NCI-H146 treated with DMSO at 0.1 percent for 48 hours (cell line): ENCODE results near the gene RGCC.
"Not testable (repeated sequence)": the region's sequence is repeated elsewhere in the genome, so short reads cannot be mapped to it uniquely, and the experiment has no call there.

Source experiments
- DNase-seq: peaks from one replicate; lab custom pipeline; 2025; ENCODE audit not compliant: unreplicated experiment; lab: John Stamatoyannopoulos, UW

RGCC gene

GRCh38 chr13:41456768-41457588 lies at the start of gene RGCC:
RGCC (plus strand) TSS chr13:41457550; CDS start chr13:41457708, 158 bp downstream.
- no peak for DNase-seq

GRCh38 chr13:41408121-41408520 lies 49.2 kb upstream of the RGCC start:
- DNase-seq = no peak

GRCh38 chr13:41408746-41409145 lies 48.6 kb upstream of the RGCC start:
- no peak for DNase-seq

- DNase-seq = no peak
Observed at GRCh38 chr13:41409611-41410010, 47.7 kb upstream of the RGCC start.

- no peak for DNase-seq
Observed at GRCh38 chr13:41411060-41411459, 46.3 kb upstream of the RGCC start.

GRCh38 chr13:41411522-41411921 lies 45.8 kb upstream of the RGCC start:
- no peak for DNase-seq

GRCh38 chr13:41413872-41414271 lies 43.5 kb upstream of the RGCC start:
- DNase-seq = no peak

- DNase-seq = no peak
Observed at GRCh38 chr13:41416276-41416675, 41.1 kb upstream of the RGCC start.

- DNase-seq = no peak
Observed at GRCh38 chr13:41418027-41418426, 39.3 kb upstream of the RGCC start.

- DNase-seq = no peak
Observed at GRCh38 chr13:41418731-41419130, 38.6 kb upstream of the RGCC start.

GRCh38 chr13:41419206-41419605 lies 38.1 kb upstream of the RGCC start:
- DNase-seq = no peak

- DNase-seq = no peak
Observed at GRCh38 chr13:41420146-41420545, 37.2 kb upstream of the RGCC start.

- DNase-seq = not testable (repeated sequence)
Observed at GRCh38 chr13:41421330-41421729, 36.0 kb upstream of the RGCC start.

GRCh38 chr13:41421983-41422382 lies 35.4 kb upstream of the RGCC start:
- DNase-seq = not testable (repeated sequence)

- DNase-seq = not testable (repeated sequence)
Observed at GRCh38 chr13:41423259-41423658, 34.1 kb upstream of the RGCC start.

GRCh38 chr13:41424675-41425074 lies 32.7 kb upstream of the RGCC start:
- DNase-seq = not testable (repeated sequence)

- DNase-seq = no peak
Observed at GRCh38 chr13:41426047-41426446, 31.3 kb upstream of the RGCC start.

- no peak for DNase-seq
Observed at GRCh38 chr13:41427666-41428065, 29.7 kb upstream of the RGCC start.

GRCh38 chr13:41428155-41428554 lies 29.2 kb upstream of the RGCC start:
- no peak for DNase-seq

- DNase-seq = not testable (repeated sequence)
Observed at GRCh38 chr13:41434030-41434429, 23.3 kb upstream of the RGCC start.

- no peak for DNase-seq
Observed at GRCh38 chr13:41434831-41435520, 22.4 kb upstream of the RGCC start.

GRCh38 chr13:41443969-41444368 lies 13.4 kb upstream of the RGCC start:
- no peak for DNase-seq
